ENCODE measurements around the gene UTP4. TPM values are rescaled to one million over a fixed set of nuclear protein-coding genes. Genes with fewer than 3 reads are reported as not detected.

The UTP4 gene
- total and polyA plus RNA-seq, 2 of the 8 experiments (the other 6 are each of a cell fraction or from before 2014, with no cell fraction given): 101 to 118 TPM

- Histone ChIP-seq H3K56ac (replicated peaks; ENCODE audit: insufficient read length, low read depth, low read length) (no peak overlapping the region), H3K4me2 (ENCODE audit: insufficient read depth in 1 of 2, low read depth in 2 of 2, low read length in 2 of 2) (no peak overlapping the region), H3K27ac (ENCODE audit: low read depth, low read length) (no peak overlapping the region), H3K9ac (replicated peaks in 1 of 4; ENCODE audit: extremely low read depth in 1 of 4, low read depth in 3 of 4, low read length in 3 of 4) (no peak overlapping the region), H4K8ac (ENCODE audit: extremely low read depth, insufficient read depth, low read length) (no peak overlapping the region), H2AFZ (ENCODE audit: low read length) (no peak overlapping the region), H3K23me2 (ENCODE audit: low read depth, low read length) (peaks cover 21% of the 10 kb centered on the region), H2BK15ac (ENCODE audit: low read length) (no peak overlapping the region), H3K4me1 (replicated peaks in 1 of 4; ENCODE audit: control insufficient read depth in 3 of 4, insufficient read depth in 4 of 4, low read length in 3 of 4) (peaks cover 4 to 19% (median 12%) of the 10 kb centered on the region in 4 experiments), H4K20me1 (replicated peaks in 1 of 2; ENCODE audit: control insufficient read depth in 1 of 2, insufficient read depth in 2 of 2, low read length in 2 of 2) (peaks cover 10 to 20% of the 10 kb centered on the region in 2 experiments), H3K79me2 (ENCODE audit: control insufficient read depth in 1 of 2, insufficient read depth in 2 of 2, low read length in 2 of 2) (peaks cover 11 to 53% of the 10 kb centered on the region in 2 experiments; a peak in 3 of 4 replicates), H3K36me3 (ENCODE audit: control insufficient read depth in 2 of 4, insufficient read depth in 4 of 4, low read length in 3 of 4) (peaks cover 28 to 53% (median 45%) of the 10 kb centered on the region in 4 experiments), H2BK12ac (ENCODE audit: low read depth, low read length) (no peak overlapping the region), H3K9me3 (ENCODE audit: insufficient read depth in 2 of 2, low read depth in 1 of 2, low read length in 1 of 2) (no peaks in the 10 kb centered on the region), H4K91ac (replicated peaks; ENCODE audit: insufficient read length, low read length) (no peak overlapping the region), H3K79me1 (ENCODE audit: low read depth, low read length) (peaks cover 29% of the 10 kb centered on the region), H3K4me3 (ENCODE audit: extremely low read depth in 1 of 4, insufficient read depth in 2 of 4, low read depth in 3 of 4, low read length in 4 of 4) (no peak overlapping the region), H3K18ac (ENCODE audit: extremely low read depth, low read length) (no peak overlapping the region), H3K14ac (ENCODE audit: insufficient read length) (no peak overlapping the region), H4K5ac (ENCODE audit: insufficient read length, low read depth, low read length) (no peak overlapping the region), H3K4ac (replicated peaks; ENCODE audit: insufficient read length, low read depth, low read length) (no peak overlapping the region), H2BK20ac (ENCODE audit: low read length) (0 out of 2 replicates have a peak overlapping the region, but pooled peaks have one; percentile 32), H2AK5ac (ENCODE audit: low read depth, low read length) (no peak overlapping the region), H3K23ac (ENCODE audit: insufficient read length) (no peak overlapping the region), H2BK120ac (replicated peaks; ENCODE audit: low read depth, low read length) (no peak overlapping the region), H2BK5ac (ENCODE audit: low read depth, low read length) (no peak overlapping the region), H3K27me3 (replicated peaks in 1 of 4; ENCODE audit: control insufficient read depth in 3 of 4, extremely low read depth in 1 of 4, insufficient read depth in 3 of 4, low read length in 3 of 4) (no peaks in the 10 kb centered on the region)
- DNase-seq (ENCODE audit: low read depth in 1 of 2, low spot score in 2 of 2): no peak
- no peak for FAIRE-seq
- WGBS, 2 experiments (ENCODE audit: extremely low coverage in 1 of 2, insufficient coverage in 1 of 2, insufficient read length in 1 of 2, insufficient replicate concordance in 2 of 2, low coverage in 1 of 2, low lambda C conversion rate in 2 of 2, missing lambda C conversion rate in 1 of 2): 91% methylated on average over 7 of the region's 7 CpGs; no CpG with 5 or more reads in 1 of the 2 experiments
- ChIA-PET POLR2A (ENCODE audit: partially characterized antibody) (interaction anchor here (1.2 to 6.1 kb wide), 6 partner anchors 7 to 37 kb away, joined by 4 to 38 read pairs (median 9); no protein-coding TSS in a partner anchor), CTCF (ENCODE audit: partially characterized antibody) (interaction anchor here (0.6 to 10.6 kb wide), 10 partner anchors 10 to 1209 kb away, joined by 3 to 174 read pairs (median 5); no protein-coding TSS in a partner anchor)
- TF ChIP-seq CTBP2 (IDR thresholded peaks at IDR 0.05; ENCODE audit: borderline replicate concordance, insufficient read depth, insufficient read length, low read length): no peak
- TF ChIP-seq SAP30 (IDR thresholded peaks at IDR 0.05; ENCODE audit: insufficient read depth, insufficient replicate concordance, low read length): no peak
- TF ChIP-seq EP300 (IDR thresholded peaks at IDR 0.05; ENCODE audit: borderline replicate concordance in 1 of 2, low read depth in 2 of 2, low read length in 2 of 2): no peak
- no peak for TF ChIP-seq BCL11A (IDR thresholded peaks at IDR 0.05; ENCODE audit: low read depth in 2 of 2, low read length in 2 of 2)
- TF ChIP-seq CEBPB (IDR thresholded peaks at IDR 0.05; ENCODE audit: low read depth, low read length): no peak
- no peak for TF ChIP-seq CHD1 (IDR thresholded peaks at IDR 0.05; ENCODE audit: low read depth, low read length)
- no peak for TF ChIP-seq RNF2 (IDR thresholded peaks at IDR 0.05; ENCODE audit: borderline replicate concordance, low read depth, low read length, missing control alignments, poor library complexity, severe bottlenecking)
- no peak for TF ChIP-seq MAFK (IDR thresholded peaks at IDR 0.05; ENCODE audit: low read depth, low read length)
- TF ChIP-seq JUND (IDR thresholded peaks at IDR 0.05; ENCODE audit: low read length): no peak
- no peak for TF ChIP-seq BRCA1 (IDR thresholded peaks at IDR 0.05; ENCODE audit: low read depth, low read length)
- TF ChIP-seq RBBP5 (IDR thresholded peaks at IDR 0.05; ENCODE audit: borderline replicate concordance, low read depth, low read length): no peak
- TF ChIP-seq SIN3A (conservative IDR thresholded peaks at IDR 0.05 in 1 of 2, IDR thresholded peaks at IDR 0.05 in 1 of 2; ENCODE audit: low read depth in 1 of 2, low read length in 2 of 2): no peak
- TF ChIP-seq GTF2F1 (IDR thresholded peaks at IDR 0.05; ENCODE audit: borderline replicate concordance, low read depth, low read length): no peak
Observed at GRCh38 chr16:69110406-69110805, 22.0 kb upstream of the UTP4 start.

Measured in H1 (cell line).